ENCODE data around the gene GID4.

GRCh38 chr17:18035704-18036103 is 3.5 kb upstream of the GID4 start:
- TF ChIP-seq CTCF (IDR thresholded peaks at IDR 0.05) = no peak
- no peak for TF ChIP-seq POLR2AphosphoS5 (IDR thresholded peaks at IDR 0.05)
- no peak for TF ChIP-seq POLR2A (IDR thresholded peaks at IDR 0.05)
- TF ChIP-seq EP300 (IDR thresholded peaks at IDR 0.05) = no peak
